GM12873 (cell line): ENCODE results near the gene G0S2.

Experiments used
- TF ChIP-seq, protein P1 (sequence below): IDR thresholded peaks from 2 replicates; pipeline ENCODE4 v1.5.1; 2012; ENCODE audit warnings: low read depth, mild to moderate bottlenecking, moderate library complexity, low read length, control low read depth; ENCODE audit not compliant: insufficient read depth; ENCODE audit errors: missing control alignments

Gene G0S2

DNA sequence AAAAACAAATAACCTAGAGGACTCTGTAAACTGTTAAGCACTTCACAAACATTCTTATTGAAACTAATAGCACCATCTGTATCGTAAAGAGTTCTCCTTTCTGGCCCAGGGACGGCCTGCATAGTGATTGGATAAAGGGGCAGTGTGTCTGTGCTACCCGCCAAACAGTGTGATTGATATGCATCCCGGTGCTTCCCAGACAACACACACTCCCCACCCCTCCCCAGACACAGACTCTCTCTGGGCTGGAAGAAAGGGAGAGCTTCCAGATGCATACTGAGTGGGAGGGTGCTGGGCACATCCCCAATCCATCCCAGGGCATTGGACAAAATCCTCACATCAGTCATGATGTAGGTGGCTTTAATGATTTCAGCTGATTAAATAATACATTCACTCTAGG, 33.1 kb downstream of the G0S2 start:
- TF ChIP-seq, protein P1, sequence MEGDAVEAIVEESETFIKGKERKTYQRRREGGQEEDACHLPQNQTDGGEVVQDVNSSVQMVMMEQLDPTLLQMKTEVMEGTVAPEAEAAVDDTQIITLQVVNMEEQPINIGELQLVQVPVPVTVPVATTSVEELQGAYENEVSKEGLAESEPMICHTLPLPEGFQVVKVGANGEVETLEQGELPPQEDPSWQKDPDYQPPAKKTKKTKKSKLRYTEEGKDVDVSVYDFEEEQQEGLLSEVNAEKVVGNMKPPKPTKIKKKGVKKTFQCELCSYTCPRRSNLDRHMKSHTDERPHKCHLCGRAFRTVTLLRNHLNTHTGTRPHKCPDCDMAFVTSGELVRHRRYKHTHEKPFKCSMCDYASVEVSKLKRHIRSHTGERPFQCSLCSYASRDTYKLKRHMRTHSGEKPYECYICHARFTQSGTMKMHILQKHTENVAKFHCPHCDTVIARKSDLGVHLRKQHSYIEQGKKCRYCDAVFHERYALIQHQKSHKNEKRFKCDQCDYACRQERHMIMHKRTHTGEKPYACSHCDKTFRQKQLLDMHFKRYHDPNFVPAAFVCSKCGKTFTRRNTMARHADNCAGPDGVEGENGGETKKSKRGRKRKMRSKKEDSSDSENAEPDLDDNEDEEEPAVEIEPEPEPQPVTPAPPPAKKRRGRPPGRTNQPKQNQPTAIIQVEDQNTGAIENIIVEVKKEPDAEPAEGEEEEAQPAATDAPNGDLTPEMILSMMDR: no peak

- TF ChIP-seq, protein P1: no peak
These were observed 34.9 kb downstream of the G0S2 start for GRCh38 chr1:209710093-209710492.

DNA sequence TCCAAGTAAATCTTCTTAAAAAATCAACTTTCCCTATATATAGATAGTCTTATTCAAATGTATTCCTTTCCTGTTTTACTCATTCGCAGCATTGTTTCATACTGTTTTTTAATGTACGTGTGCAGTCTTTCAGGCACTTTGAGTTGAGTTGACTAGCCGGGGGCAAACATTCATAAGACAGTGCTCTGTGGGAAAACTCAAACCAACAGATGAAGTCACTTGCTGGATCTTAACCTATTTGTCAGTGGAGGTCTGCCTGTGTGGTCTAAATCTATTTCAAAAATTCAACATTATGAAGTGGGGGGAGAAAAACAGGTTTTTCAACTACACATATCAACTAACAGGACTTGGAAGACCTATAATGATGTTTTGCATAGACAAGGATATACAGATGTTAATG, 35.6 kb downstream of the G0S2 start:
- TF ChIP-seq, protein P1: no peak

DNA sequence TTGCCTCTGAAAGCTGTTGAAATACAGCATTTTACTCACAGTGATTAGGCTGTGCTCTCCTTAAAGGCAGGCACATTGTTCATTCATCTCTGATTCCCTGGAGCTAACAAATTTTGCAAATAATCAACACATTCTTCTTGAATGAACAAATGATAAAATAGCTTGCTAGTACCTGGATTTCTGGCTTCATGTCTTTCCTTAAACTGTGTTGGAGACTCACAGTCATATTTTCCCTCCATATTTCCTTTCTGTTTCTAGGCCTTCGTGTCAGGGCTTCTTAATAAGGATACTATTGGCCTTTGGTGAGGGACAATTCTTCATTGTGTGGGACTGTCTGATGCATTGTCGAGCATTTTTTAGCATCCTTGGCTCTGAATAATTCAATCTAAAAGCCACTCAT, 39.1 kb downstream of the G0S2 start:
- TF ChIP-seq, protein P1: no peak

GRCh38 chr1:209715314-209715713, 40.1 kb downstream of the G0S2 start:
- TF ChIP-seq, protein P1: no peak

DNA sequence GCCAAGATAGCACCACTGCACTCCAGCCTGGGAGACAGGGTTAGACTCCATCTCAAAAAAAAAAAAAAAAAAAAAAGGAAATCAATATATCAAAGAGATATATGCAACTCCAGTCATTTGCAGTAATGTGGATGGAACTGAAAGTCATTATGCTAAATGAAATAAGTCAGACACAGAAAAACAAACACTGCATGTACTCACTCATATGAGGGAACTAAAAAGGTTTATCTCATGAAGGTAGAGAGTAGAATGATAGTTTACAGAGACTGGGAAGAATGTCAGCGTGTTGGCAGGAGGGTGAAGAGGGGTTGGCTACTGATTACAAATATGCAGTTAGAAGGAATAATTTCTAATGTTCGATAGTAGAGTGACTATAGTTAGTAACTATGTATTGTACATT, 42.6 kb downstream of the G0S2 start:
- TF ChIP-seq, protein P1: no peak

DNA sequence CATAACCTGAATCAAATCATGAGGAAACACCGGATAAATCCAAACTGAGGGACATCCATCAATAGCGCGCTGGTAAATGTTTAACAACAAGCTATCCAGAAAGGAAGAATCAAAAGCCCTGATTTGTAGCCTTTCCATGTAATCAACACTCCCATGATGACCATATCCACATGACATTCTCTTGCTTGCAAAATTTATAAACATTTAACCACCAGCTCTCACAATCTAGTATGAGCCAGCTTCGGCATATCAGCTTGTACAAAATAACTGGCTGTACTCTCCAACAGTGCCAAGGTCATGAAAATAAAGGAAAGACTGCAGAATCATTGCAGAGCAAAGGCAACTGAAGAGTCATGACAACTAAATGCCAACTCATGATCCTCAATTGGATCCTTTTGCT, 45.1 kb downstream of the G0S2 start:
- TF ChIP-seq, protein P1: no peak
